ENCODE results near the gene PSMG3.
A peak's percentile ranks its signal among the peaks of the same experiment; 100 is the strongest.

Gene PSMG3

DNA sequence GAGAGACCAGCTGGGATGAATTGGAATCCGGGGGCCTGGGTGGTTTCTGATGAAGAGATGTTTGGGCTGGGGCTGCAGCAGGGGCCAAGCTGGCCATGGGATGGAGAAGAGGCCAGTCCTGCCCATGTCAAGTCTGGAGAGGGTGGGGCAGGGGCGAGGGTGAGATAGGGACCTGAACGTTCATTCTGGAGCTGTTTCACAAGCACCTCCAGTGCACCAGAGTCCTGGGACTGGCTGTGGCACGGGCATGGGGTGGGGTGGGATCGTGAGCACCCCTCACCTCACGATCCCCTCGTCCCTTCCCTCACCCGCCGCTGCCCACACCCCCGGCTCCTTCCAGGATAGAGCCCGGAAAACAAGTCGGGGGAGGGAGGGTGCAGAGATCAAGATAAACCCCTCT, 25.8 kb upstream of the PSMG3 start:
- no peak overlapping the region for H2BK5ac ChIP-seq (ENCODE audit: low read length)
- DNase-seq: no peak
- H3K9ac ChIP-seq (ENCODE audit: low read length): no peak overlapping the region
- WGBS (ENCODE audit: extremely low coverage, insufficient coverage, low lambda C conversion rate): no CpG with 5 or more reads among the region's 12 CpGs
- no peak overlapping the region for H3K4me2 ChIP-seq (ENCODE audit: low read length)
- no peak overlapping the region for H2BK120ac ChIP-seq (ENCODE audit: low read depth, low read length)
- no peaks in the 10 kb centered on the region for H3K36me3 ChIP-seq (ENCODE audit: control insufficient read depth, insufficient read depth, low read length)
- no peak overlapping the region for H2AK5ac ChIP-seq (ENCODE audit: low read length)
- no peak overlapping the region for H3K23ac ChIP-seq (ENCODE audit: low read length)
- H3K18ac ChIP-seq (ENCODE audit: low read length): no peak overlapping the region
- no peak overlapping the region for H2BK15ac ChIP-seq (replicated peaks; ENCODE audit: low read depth)
- no peaks in the 10 kb centered on the region for H3K79me2 ChIP-seq (ENCODE audit: control insufficient read depth, insufficient read depth, low read length)
- H3K4me3 ChIP-seq (ENCODE audit: low read length): no peak overlapping the region
- H3K56ac ChIP-seq (ENCODE audit: low read length): no peak overlapping the region
- H3K4me1 ChIP-seq (ENCODE audit: control insufficient read depth, low read depth, low read length): no peaks in the 10 kb centered on the region
- no peak overlapping the region for H4K8ac ChIP-seq (ENCODE audit: low read depth, low read length)
- no peak overlapping the region for H3K4ac ChIP-seq (ENCODE audit: low read depth, low read length)
- no peaks in the 10 kb centered on the region for H3K27me3 ChIP-seq (ENCODE audit: insufficient read depth, low read length, poor library complexity)
- no peaks in the 10 kb centered on the region for H3K79me1 ChIP-seq (ENCODE audit: low read length)
- no peak overlapping the region for H3K27ac ChIP-seq (ENCODE audit: low read depth, low read length)
- no peak overlapping the region for H4K5ac ChIP-seq (ENCODE audit: low read length)

DNA sequence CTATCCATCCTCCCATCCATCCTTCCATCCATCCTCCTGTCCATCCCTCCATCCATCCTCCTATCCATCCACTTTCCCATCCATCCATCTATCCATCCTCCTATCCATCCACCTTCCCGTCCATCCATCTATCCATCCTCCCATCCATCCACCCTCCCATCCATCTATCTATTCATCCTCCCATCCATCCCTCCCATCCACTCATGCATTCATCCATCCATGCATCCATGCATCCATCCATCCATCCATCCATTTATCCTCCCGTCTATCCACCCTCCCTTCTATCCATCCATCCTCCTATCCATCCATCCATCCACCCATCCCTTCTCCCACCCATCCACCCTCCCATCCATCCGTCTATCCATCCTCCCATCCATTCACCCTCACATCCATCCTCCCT, 25.2 kb upstream of the PSMG3 start:
- Histone ChIP-seq H4K8ac (ENCODE audit: low read depth, low read length) (no peak overlapping the region), H2AK5ac (ENCODE audit: low read length) (no peak overlapping the region), H2BK5ac (ENCODE audit: low read length) (no peak overlapping the region), H3K27ac (ENCODE audit: low read depth, low read length) (no peak overlapping the region), H3K4me1 (ENCODE audit: control insufficient read depth, low read depth, low read length) (no peaks in the 10 kb centered on the region), H3K23ac (ENCODE audit: low read length) (no peak overlapping the region), H3K4me3 (ENCODE audit: low read length) (no peak overlapping the region), H3K79me1 (ENCODE audit: low read length) (no peaks in the 10 kb centered on the region), H3K9ac (ENCODE audit: low read length) (no peak overlapping the region), H3K56ac (ENCODE audit: low read length) (no peak overlapping the region), H3K36me3 (ENCODE audit: control insufficient read depth, insufficient read depth, low read length) (no peaks in the 10 kb centered on the region), H3K4me2 (ENCODE audit: low read length) (no peak overlapping the region), H2BK120ac (ENCODE audit: low read depth, low read length) (no peak overlapping the region), H3K18ac (ENCODE audit: low read length) (no peak overlapping the region), H3K79me2 (ENCODE audit: control insufficient read depth, insufficient read depth, low read length) (no peaks in the 10 kb centered on the region), H4K5ac (ENCODE audit: low read length) (no peak overlapping the region), H3K27me3 (ENCODE audit: insufficient read depth, low read length, poor library complexity) (no peaks in the 10 kb centered on the region), H2BK15ac (replicated peaks; ENCODE audit: low read depth) (no peak overlapping the region), H3K4ac (ENCODE audit: low read depth, low read length) (no peak overlapping the region)
- DNase-seq: no peak
- 100% methylated on average over 3 of the region's 3 CpGs for WGBS (ENCODE audit: extremely low coverage, insufficient coverage, low lambda C conversion rate)

DNA sequence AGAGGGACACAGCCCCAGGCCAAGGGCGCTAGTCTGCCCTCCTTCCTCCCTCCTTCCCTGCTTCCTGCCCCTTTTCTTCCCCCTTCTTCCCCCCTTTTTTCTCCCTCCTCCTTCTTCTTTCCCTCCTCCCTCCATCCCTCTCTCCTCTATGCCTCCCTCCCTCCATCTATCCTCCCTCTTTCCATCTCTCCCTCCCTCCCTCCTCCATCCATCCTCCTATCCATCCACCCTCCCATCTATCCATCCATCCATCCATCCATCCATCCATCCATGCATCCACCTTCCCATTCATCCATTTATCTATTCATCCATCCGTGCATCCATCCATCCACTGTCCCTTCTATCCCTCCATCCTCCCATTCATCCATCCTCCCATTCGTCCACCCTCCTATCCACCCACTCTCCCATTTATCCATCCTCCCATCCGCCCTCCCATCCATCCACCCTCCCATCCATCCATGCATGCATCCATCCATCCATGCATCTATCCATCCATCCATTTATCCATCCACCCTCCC, 24.1 kb upstream of the PSMG3 start:
- H3K23ac ChIP-seq (ENCODE audit: low read length): no peak overlapping the region
- no peak for DNase-seq
- H3K18ac ChIP-seq (ENCODE audit: low read length): no peak overlapping the region
- no peak overlapping the region for H2BK5ac ChIP-seq (ENCODE audit: low read length)
- 100% methylated on average over 2 of the region's 4 CpGs for WGBS (ENCODE audit: extremely low coverage, insufficient coverage, low lambda C conversion rate)
- no peak overlapping the region for H3K56ac ChIP-seq (ENCODE audit: low read length)
- no peak overlapping the region for H2BK120ac ChIP-seq (ENCODE audit: low read depth, low read length)
- H3K4me3 ChIP-seq (ENCODE audit: low read length): no peak overlapping the region
- H3K4ac ChIP-seq (ENCODE audit: low read depth, low read length): no peak overlapping the region
- H3K4me2 ChIP-seq (ENCODE audit: low read length): no peak overlapping the region
- no peaks in the 10 kb centered on the region for H3K36me3 ChIP-seq (ENCODE audit: control insufficient read depth, insufficient read depth, low read length)
- H3K27me3 ChIP-seq (ENCODE audit: insufficient read depth, low read length, poor library complexity): no peaks in the 10 kb centered on the region
- no peaks in the 10 kb centered on the region for H3K79me1 ChIP-seq (ENCODE audit: low read length)
- H3K4me1 ChIP-seq (ENCODE audit: control insufficient read depth, low read depth, low read length): no peaks in the 10 kb centered on the region
- no peak overlapping the region for H2AK5ac ChIP-seq (ENCODE audit: low read length)
- no peak overlapping the region for H4K8ac ChIP-seq (ENCODE audit: low read depth, low read length)
- no peak overlapping the region for H3K9ac ChIP-seq (ENCODE audit: low read length)
- H4K5ac ChIP-seq (ENCODE audit: low read length): no peak overlapping the region
- H3K27ac ChIP-seq (ENCODE audit: low read depth, low read length): no peak overlapping the region
- H3K79me2 ChIP-seq (ENCODE audit: control insufficient read depth, insufficient read depth, low read length): no peaks in the 10 kb centered on the region
- no peak overlapping the region for H2BK15ac ChIP-seq (replicated peaks; ENCODE audit: low read depth)

DNA sequence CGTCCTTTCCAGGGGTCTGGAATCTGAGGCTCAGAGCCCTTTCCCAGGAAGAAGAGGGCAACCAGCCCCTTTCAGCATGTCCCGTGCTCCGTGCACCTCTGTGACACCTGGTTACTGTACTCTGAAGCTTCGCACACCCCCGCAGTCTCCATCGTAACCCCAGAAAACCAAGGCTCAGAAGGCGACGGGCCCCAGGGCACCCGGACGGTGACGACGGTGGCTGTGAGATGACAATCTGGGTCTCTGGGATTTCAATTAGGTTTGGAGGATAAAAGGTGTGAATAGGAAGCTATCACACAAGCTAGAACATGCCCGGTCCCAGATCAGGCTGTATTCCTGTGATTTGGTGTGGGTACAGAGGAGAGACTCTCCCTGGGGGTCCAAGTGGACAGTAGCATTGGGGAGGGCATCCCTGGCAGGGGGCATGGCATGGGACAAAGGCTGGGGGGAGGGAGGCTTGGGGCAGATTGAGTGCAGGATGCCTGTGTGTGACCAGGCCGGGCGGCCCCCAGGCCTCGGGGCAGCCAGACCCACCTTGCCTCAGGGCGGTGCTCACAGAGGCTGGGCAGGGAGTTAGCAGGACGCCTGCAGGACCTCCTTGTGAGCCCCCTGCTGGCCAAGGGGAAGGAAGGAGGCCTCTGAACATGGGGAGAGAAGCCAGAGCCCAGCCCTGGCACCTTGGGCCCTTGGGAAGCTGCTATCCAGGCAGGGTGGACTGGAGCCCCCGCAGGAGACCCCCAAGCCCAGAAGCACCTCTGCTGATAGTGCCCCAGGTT, 23.4 kb upstream of the PSMG3 start:
- Histone ChIP-seq H3K4me2 (ENCODE audit: low read length) (no peak overlapping the region), H3K27me3 (ENCODE audit: insufficient read depth, low read length, poor library complexity) (no peaks in the 10 kb centered on the region), H2BK120ac (ENCODE audit: low read depth, low read length) (no peak overlapping the region), H3K18ac (ENCODE audit: low read length) (no peak overlapping the region), H3K36me3 (ENCODE audit: control insufficient read depth, insufficient read depth, low read length) (no peaks in the 10 kb centered on the region), H2BK5ac (ENCODE audit: low read length) (no peak overlapping the region), H3K4me3 (ENCODE audit: low read length) (no peak overlapping the region), H3K27ac (ENCODE audit: low read depth, low read length) (no peak overlapping the region), H3K79me1 (ENCODE audit: low read length) (no peaks in the 10 kb centered on the region), H3K79me2 (ENCODE audit: control insufficient read depth, insufficient read depth, low read length) (no peaks in the 10 kb centered on the region), H3K9ac (ENCODE audit: low read length) (no peak overlapping the region), H2BK15ac (replicated peaks; ENCODE audit: low read depth) (no peak overlapping the region), H4K8ac (ENCODE audit: low read depth, low read length) (no peak overlapping the region), H3K4ac (ENCODE audit: low read depth, low read length) (no peak overlapping the region), H2AK5ac (ENCODE audit: low read length) (no peak overlapping the region), H3K56ac (ENCODE audit: low read length) (peak overlapping the region; percentile 15), H4K5ac (ENCODE audit: low read length) (no peak overlapping the region), H3K4me1 (ENCODE audit: control insufficient read depth, low read depth, low read length) (no peaks in the 10 kb centered on the region), H3K23ac (ENCODE audit: low read length) (no peak overlapping the region)
- DNase-seq: no peak
- no CpG with 5 or more reads among the region's 19 CpGs for WGBS (ENCODE audit: extremely low coverage, insufficient coverage, low lambda C conversion rate)

DNA sequence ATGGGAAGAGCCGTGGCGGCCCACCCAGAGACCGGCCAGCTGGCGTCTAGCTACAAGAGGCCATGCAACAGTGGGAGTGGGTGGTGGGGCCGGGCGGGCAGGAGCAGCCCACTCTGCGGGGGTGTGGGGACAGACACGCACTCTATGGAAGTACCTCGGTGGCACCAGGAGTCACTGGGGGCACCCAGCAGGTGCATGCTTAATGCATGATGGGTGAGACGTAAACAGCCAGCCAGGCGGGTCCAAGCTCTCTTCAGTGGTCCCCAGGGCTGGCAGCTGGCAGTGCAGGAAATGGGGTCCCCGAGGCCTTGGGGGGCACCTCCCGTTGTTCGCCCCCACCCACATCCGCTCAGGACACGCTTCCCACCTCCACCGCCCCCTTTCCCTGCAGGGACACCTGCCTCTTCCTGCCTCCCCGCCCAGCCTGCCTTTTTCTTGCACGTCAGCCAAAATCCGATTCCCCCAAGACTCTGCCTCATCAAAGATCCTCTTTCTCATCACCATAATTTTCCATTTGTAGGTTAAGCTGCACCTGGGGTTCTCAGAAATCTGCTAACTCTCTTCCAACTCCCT, 22.6 kb upstream of the PSMG3 start:
- Histone ChIP-seq H3K27ac (ENCODE audit: low read depth, low read length) (no peak overlapping the region), H3K18ac (ENCODE audit: low read length) (no peak overlapping the region), H3K79me2 (ENCODE audit: control insufficient read depth, insufficient read depth, low read length) (no peaks in the 10 kb centered on the region), H3K56ac (ENCODE audit: low read length) (no peak overlapping the region), H2BK120ac (ENCODE audit: low read depth, low read length) (no peak overlapping the region), H2AK5ac (ENCODE audit: low read length) (no peak overlapping the region), H3K27me3 (ENCODE audit: insufficient read depth, low read length, poor library complexity) (no peaks in the 10 kb centered on the region), H2BK5ac (ENCODE audit: low read length) (no peak overlapping the region), H3K79me1 (ENCODE audit: low read length) (no peaks in the 10 kb centered on the region), H3K9ac (ENCODE audit: low read length) (no peak overlapping the region), H3K23ac (ENCODE audit: low read length) (no peak overlapping the region), H3K36me3 (ENCODE audit: control insufficient read depth, insufficient read depth, low read length) (no peaks in the 10 kb centered on the region), H3K4ac (ENCODE audit: low read depth, low read length) (no peak overlapping the region), H3K4me3 (ENCODE audit: low read length) (no peak overlapping the region), H3K4me2 (ENCODE audit: low read length) (no peak overlapping the region), H4K8ac (ENCODE audit: low read depth, low read length) (no peak overlapping the region), H3K4me1 (ENCODE audit: control insufficient read depth, low read depth, low read length) (no peaks in the 10 kb centered on the region), H4K5ac (ENCODE audit: low read length) (no peak overlapping the region), H2BK15ac (replicated peaks; ENCODE audit: low read depth) (no peak overlapping the region)
- no peak for DNase-seq
- no CpG with 5 or more reads among the region's 20 CpGs for WGBS (ENCODE audit: extremely low coverage, insufficient coverage, low lambda C conversion rate)

All from mesendoderm (in vitro differentiated cells).